ENCODE measurements around the gene EXOC6B. TPM values are rescaled to one million over a fixed set of nuclear protein-coding genes. Genes with fewer than 3 reads are reported as not detected.

The EXOC6B gene
- total RNA-seq, 1 experiment from 2014 or later, result 40.1 TPM

DNA sequence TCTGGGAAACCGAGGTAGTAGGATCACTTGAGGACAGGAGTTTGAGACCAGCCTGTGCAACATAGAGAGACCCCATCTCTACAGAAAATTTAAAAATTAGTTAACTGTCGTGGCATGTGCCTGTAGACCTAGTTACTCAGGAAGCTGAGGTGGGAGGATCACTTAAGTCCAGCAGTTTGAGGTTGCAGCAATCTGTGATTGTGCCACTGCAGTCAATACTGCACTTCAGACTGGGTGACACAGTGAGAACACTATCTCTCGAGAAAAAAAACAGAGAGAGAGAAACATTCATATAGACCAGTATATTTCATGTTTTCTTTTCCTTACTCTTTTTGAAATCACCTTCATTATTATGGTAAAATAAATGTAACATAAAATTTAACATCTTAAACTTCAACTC, 387.5 kb downstream of the EXOC6B start:
- Histone ChIP-seq H3K4me2 (ENCODE audit: insufficient read depth, insufficient read length, low read length) (no peak overlapping the region), H3K18ac (ENCODE audit: insufficient read length, low read depth, low read length) (no peak overlapping the region), H3K4ac (ENCODE audit: low read depth, low read length) (no peak overlapping the region), H3K27ac (ENCODE audit: insufficient read length, low read depth, low read length) (no peak overlapping the region), H3K9ac (ENCODE audit: extremely low read depth, insufficient read length, low read length) (no peak overlapping the region), H3K23ac (ENCODE audit: insufficient read length, low read depth, low read length) (no peak overlapping the region), H3K4me1 (ENCODE audit: insufficient read depth, low read length) (no peaks in the 10 kb centered on the region), H4K20me1 (ENCODE audit: control insufficient read depth, insufficient read depth, insufficient read length) (no peaks in the 10 kb centered on the region), H4K8ac (replicated peaks; ENCODE audit: insufficient read length, low read depth, low read length) (no peak overlapping the region), H2BK5ac (ENCODE audit: insufficient read length, low read length) (no peak overlapping the region), H3K27me3 (ENCODE audit: insufficient read depth, low read length) (no peaks in the 10 kb centered on the region), H2BK20ac (ENCODE audit: low read depth, low read length, poor library complexity, severe bottlenecking) (no peak overlapping the region), H2BK15ac (ENCODE audit: low read depth, low read length) (no peak overlapping the region), H4K5ac (ENCODE audit: insufficient read length, low read depth, low read length) (no peak overlapping the region), H4K91ac (ENCODE audit: insufficient read length, low read depth, low read length) (no peak overlapping the region), H2AK5ac (ENCODE audit: insufficient read length, low read length) (no peak overlapping the region), H3K56ac (ENCODE audit: insufficient read length, low read depth, low read length) (no peak overlapping the region), H2BK12ac (ENCODE audit: insufficient read length, low read depth, low read length) (no peak overlapping the region), H2BK120ac (ENCODE audit: low read depth, low read length, poor library complexity, severe bottlenecking) (no peak overlapping the region), H3T11ph (ENCODE audit: low read length) (no peak overlapping the region), H3K23me2 (ENCODE audit: insufficient read length, low read depth, low read length, poor library complexity, severe bottlenecking) (no peaks in the 10 kb centered on the region), H3K9me3 (ENCODE audit: control insufficient read depth, low read depth, low read length) (no peaks in the 10 kb centered on the region), H3K79me1 (ENCODE audit: insufficient read depth, low read depth, low read length, poor library complexity, severe bottlenecking) (no peaks in the 10 kb centered on the region), H3K14ac (ENCODE audit: insufficient read depth, low read length) (no peak overlapping the region), H3K79me2 (ENCODE audit: insufficient read depth, low read length) (no peaks in the 10 kb centered on the region), H2AFZ (ENCODE audit: low read length) (no peak overlapping the region)
- Mint-ChIP-seq H3K27ac (no peak overlapping the region), H3K36me3 (ENCODE audit: insufficient read depth in 1 of 3, low read depth in 3 of 3) (peaks cover 14 to 31% (median 18%) of the 10 kb centered on the region in 3 experiments), H3K9me3 (peaks cover 21 to 27% of the 10 kb centered on the region in 2 experiments), H3K27me3 (ENCODE audit: low read depth) (no peaks in the 10 kb centered on the region; the same call in 1 of the 2 replicates), H3K4me1 (no peaks in the 10 kb centered on the region), H3K4me3 (no peak overlapping the region)
- WGBS (ENCODE audit: extremely low coverage, insufficient read length, low lambda C conversion rate), result no CpG with 5 or more reads among the region's 3 CpGs
- TF ChIP-seq, protein P1, sequence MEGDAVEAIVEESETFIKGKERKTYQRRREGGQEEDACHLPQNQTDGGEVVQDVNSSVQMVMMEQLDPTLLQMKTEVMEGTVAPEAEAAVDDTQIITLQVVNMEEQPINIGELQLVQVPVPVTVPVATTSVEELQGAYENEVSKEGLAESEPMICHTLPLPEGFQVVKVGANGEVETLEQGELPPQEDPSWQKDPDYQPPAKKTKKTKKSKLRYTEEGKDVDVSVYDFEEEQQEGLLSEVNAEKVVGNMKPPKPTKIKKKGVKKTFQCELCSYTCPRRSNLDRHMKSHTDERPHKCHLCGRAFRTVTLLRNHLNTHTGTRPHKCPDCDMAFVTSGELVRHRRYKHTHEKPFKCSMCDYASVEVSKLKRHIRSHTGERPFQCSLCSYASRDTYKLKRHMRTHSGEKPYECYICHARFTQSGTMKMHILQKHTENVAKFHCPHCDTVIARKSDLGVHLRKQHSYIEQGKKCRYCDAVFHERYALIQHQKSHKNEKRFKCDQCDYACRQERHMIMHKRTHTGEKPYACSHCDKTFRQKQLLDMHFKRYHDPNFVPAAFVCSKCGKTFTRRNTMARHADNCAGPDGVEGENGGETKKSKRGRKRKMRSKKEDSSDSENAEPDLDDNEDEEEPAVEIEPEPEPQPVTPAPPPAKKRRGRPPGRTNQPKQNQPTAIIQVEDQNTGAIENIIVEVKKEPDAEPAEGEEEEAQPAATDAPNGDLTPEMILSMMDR (conservative IDR thresholded peaks at IDR 0.05), result no peak
- no peak for DNase-seq
